Measurements from ENCODE around the gene NFU1.

DNA sequence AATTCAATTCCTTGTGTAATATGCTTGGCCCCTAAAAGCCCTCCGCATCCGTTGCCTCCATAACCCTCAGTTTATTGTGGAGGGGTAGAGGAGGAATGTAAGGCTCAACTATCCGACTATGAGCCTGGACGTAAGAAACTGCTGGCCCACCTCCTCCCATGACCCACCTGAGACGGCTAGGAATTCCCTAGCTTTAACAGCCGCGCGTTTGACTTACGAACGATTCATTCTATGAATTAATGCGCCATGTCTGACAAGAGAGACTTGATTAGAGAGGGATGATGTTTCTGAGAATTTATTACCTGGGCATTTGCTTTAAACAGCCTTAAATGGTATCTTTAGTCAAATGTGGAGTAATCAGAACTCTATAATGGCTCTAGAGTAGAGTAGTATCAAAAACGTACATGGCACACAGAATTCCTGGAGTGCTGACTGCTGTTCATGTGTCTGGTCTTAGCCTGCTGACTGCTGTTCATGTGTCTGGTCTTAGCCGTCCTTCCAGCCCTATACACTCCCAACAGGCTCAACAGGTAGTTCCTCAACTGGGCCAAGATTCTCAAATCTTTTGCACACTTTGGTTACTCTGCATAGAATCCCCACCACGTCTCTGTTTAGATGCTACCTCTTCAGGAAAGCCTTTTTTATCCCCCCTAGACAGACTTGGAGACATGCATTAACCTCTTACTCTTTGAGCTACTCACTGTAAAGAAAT lies 49.3 kb downstream of the NFU1 start:
- TF ChIP-seq, protein P1, sequence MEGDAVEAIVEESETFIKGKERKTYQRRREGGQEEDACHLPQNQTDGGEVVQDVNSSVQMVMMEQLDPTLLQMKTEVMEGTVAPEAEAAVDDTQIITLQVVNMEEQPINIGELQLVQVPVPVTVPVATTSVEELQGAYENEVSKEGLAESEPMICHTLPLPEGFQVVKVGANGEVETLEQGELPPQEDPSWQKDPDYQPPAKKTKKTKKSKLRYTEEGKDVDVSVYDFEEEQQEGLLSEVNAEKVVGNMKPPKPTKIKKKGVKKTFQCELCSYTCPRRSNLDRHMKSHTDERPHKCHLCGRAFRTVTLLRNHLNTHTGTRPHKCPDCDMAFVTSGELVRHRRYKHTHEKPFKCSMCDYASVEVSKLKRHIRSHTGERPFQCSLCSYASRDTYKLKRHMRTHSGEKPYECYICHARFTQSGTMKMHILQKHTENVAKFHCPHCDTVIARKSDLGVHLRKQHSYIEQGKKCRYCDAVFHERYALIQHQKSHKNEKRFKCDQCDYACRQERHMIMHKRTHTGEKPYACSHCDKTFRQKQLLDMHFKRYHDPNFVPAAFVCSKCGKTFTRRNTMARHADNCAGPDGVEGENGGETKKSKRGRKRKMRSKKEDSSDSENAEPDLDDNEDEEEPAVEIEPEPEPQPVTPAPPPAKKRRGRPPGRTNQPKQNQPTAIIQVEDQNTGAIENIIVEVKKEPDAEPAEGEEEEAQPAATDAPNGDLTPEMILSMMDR (conservative IDR thresholded peaks at IDR 0.05; ENCODE audit: low read length): no peak
- no peak for TF ChIP-seq EZH2phosphoT487 (IDR thresholded peaks at IDR 0.05; ENCODE audit: borderline replicate concordance)
